HPDE6-E6E7 (cell line): Measurements from ENCODE around the gene KIRREL1.
A peak's percentile ranks its signal among the peaks of the same experiment; 100 is the strongest.

Experiments
- DNase-seq: peaks from one replicate; pipeline ENCODE4 v3.0.0; 2011; ENCODE audit warnings: missing footprints; ENCODE audit errors: extremely low spot score

The KIRREL1 gene

GRCh38 chr1:158035976-158036583 lies 42.6 kb downstream of the KIRREL1 start:
- DNase-seq: no peak

GRCh38 chr1:158037008-158037865 lies 43.8 kb downstream of the KIRREL1 start:
- DNase-seq: no peak

- peak; percentile 53 for DNase-seq
Measured at GRCh38 chr1:158037866-158038359, 44.5 kb downstream of the KIRREL1 start.

GRCh38 chr1:158038793-158039192 lies 45.3 kb downstream of the KIRREL1 start:
- DNase-seq: no peak

- no peak for DNase-seq
Measured at GRCh38 chr1:158039380-158039779, 45.9 kb downstream of the KIRREL1 start.

GRCh38 chr1:158040323-158040722 lies 46.9 kb downstream of the KIRREL1 start:
- no peak for DNase-seq

GRCh38 chr1:158043232-158043631 lies 49.8 kb downstream of the KIRREL1 start:
- DNase-seq: no peak

- DNase-seq: no peak
Measured at GRCh38 chr1:158045639-158046038, 52.2 kb downstream of the KIRREL1 start.

- no peak for DNase-seq
Measured at GRCh38 chr1:158046715-158047510, 53.5 kb downstream of the KIRREL1 start.

GRCh38 chr1:158048371-158049067 lies 55.1 kb downstream of the KIRREL1 start:
- DNase-seq: no peak

- no peak for DNase-seq
Measured at GRCh38 chr1:158049853-158050252, 56.4 kb downstream of the KIRREL1 start.

- no peak for DNase-seq
Measured at GRCh38 chr1:158053276-158053675, 59.8 kb downstream of the KIRREL1 start.

- no peak for DNase-seq
Measured at GRCh38 chr1:158054721-158055120, 61.3 kb downstream of the KIRREL1 start.

GRCh38 chr1:158055854-158056253 lies 62.4 kb downstream of the KIRREL1 start:
- DNase-seq: no peak

- no peak for DNase-seq
Measured at GRCh38 chr1:158056498-158056897, 63.1 kb downstream of the KIRREL1 start.

- DNase-seq: no peak
Measured at GRCh38 chr1:158058237-158058985, 65.0 kb downstream of the KIRREL1 start.

GRCh38 chr1:158059984-158060383 lies 66.5 kb downstream of the KIRREL1 start:
- DNase-seq: no peak

- DNase-seq: no peak
Measured at GRCh38 chr1:158062174-158062573, 68.7 kb downstream of the KIRREL1 start.

GRCh38 chr1:158067662-158068061 lies 74.2 kb downstream of the KIRREL1 start:
- DNase-seq: no peak

- no peak for DNase-seq
Measured at GRCh38 chr1:158068918-158069317, 75.5 kb downstream of the KIRREL1 start.

- DNase-seq: no peak
Measured at GRCh38 chr1:158071138-158071537, 77.7 kb downstream of the KIRREL1 start.
